NCI-H510A (cell line): ENCODE data around the gene SLX9.

Source experiments
- DNase-seq: peaks from one replicate; lab custom pipeline; 2025; lab: John Stamatoyannopoulos, UW

SLX9 gene

DNA sequence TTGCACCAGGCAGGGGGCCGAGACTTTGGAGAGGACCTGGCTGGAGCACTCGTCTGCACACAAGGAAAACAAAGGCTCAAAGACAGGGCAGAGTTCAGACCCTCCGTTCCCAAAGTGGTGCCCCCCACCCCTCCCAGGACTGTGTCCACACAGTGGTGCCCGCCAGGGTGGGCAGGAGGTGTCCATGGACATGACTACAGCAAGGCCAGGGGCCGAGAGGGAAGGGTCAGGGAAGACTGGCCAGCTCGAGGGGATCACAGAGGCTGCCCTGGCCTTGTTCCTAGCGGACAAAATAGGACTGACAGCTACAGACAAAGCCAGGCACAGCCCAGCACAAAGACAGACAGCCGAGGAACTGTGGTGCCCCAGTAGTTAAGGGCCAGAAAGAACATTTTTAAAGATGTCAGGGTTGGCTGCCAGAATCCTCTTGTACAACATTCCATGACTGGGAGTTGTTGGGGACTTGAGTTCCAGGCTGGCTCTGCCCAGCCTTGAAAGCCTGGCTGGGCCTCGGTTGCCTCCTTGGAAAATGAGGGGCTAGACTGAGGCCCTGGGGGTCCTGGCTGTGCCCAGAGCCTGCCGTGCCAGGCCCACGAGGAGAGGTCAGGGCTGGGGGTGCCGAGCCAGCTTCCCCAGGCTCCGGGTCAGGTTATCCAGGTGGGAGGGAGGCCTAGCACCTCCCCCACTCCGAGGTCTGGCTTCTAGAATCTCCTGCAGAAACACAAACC lies 63.7 kb downstream of the SLX9 start:
- no peak for DNase-seq

DNA sequence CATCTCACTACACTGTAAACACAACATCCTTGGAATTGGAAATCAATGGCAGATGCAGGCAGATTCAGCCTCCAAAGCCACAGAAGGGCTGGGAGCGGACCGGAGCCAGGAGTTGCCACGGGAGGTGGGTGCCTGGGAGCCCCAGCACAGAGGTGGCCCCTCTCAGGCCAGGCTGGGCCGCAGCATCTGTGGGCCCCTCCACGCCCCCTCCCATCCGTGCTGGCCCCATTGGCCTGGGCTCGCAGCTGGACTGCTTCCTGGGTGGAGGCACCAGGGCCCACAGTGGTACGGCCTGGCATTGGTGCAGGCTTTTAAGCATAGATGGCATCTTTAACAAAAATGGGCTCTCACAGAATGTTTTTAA lies 64.2 kb downstream of the SLX9 start:
- DNase-seq = no peak

DNA sequence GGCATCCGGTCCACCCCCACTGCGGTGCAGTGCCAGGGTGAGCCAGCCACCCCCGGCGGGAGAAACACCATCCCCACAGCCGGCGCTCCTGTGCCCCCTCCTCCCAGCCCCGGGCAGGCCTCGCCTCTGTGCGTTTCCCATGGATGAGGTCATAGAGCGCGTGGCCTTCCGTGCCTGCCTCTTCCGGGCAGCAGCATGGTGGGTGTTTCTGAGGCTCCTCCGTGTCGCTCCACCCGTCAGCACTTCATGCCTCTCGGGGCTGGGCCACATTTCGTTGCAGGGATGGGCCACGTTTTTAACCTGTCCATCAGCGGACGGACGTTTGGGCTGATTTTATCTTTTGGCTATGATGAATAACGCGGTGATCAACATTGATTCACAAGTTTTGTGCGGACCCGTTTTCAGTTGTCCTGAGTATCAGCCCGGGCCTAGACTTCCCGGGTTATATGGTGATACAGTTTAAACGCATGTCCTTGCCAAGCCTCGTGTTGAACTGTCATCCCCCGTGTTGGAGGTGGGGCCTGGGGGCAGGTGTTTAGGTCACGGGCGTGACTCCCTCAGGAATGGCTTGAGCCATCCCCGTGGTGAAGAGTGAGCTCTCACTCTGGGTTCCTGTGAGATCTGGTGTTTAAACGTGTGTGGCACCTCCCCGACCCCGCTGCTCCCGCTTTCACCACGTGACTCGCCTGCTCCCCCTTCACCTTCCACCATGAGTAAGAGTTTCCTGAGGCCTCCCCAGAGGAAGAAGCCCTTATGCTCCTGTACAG lies 64.8 kb downstream of the SLX9 start:
- no peak for DNase-seq

DNA sequence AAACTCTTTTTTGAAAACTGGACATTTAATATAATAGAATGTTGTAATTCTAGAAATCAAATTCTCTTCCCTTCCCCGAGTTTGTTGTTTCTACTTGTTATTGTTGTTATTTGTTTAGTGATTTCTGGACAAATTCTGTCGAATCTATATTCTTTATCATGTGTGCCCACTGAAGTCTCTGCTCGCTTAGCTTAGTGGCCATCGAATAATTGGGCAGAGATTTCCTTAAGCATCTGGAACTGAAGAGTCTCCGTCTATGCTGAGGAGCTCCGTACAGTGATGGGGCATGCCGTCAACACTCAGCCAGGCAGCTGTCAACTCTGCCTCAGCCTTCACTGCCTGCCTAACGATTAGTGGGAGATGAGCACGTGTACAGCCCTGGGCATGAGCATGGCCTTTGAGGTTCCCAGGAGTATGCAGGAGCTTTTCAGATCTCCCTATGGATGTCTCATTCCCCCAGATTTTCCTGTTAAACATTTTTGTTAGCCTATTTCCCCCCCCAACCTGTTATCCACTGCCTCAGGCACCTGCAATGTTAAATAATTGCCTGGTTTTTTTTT lies 66.8 kb downstream of the SLX9 start:
- DNase-seq = no peak

GRCh38 chr21:45009616-45010015 lies 69.8 kb downstream of the SLX9 start:
- DNase-seq = no peak

- DNase-seq = no peak
Observed at GRCh38 chr21:45010096-45010495, 70.3 kb downstream of the SLX9 start.

- no peak for DNase-seq
Observed at GRCh38 chr21:45010860-45011259, 71.0 kb downstream of the SLX9 start.

GRCh38 chr21:45011426-45011825 lies 71.6 kb downstream of the SLX9 start:
- no peak for DNase-seq

DNA sequence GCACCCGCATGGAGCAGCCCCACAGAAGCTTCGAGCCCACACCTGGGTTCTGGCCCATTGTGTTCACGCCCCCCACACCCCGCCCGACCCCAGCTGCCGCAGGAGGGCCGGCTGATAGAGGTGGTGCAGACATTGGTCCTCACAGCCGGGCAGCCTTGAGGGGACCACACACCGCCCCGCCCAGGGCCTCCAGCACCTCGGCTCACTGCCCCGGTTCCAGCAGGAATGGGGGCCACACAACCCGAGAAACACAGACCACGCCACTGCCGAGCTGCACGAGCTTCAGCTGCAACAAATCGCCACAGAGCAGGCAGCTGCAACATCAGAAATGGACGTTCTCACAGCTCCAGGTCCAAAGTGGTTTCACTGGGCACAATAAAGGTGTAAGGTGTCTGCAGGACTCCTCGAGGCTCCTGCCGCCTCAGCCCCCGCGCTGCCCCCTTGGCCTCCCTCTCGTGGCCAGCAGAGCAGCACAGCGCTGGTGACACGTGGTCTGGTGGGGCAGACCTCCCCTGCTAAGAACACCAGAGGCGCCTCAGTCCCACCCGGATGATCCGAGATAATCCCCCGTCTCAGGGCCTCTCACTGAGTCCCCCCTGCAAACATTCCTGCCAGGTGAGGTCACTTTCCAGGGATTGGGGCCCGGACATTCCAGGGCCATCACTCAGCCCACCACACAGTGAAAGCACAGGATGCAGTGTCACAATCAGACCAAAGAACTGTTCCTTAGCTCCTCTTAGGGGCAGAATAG lies 72.3 kb downstream of the SLX9 start:
- DNase-seq = no peak

DNA sequence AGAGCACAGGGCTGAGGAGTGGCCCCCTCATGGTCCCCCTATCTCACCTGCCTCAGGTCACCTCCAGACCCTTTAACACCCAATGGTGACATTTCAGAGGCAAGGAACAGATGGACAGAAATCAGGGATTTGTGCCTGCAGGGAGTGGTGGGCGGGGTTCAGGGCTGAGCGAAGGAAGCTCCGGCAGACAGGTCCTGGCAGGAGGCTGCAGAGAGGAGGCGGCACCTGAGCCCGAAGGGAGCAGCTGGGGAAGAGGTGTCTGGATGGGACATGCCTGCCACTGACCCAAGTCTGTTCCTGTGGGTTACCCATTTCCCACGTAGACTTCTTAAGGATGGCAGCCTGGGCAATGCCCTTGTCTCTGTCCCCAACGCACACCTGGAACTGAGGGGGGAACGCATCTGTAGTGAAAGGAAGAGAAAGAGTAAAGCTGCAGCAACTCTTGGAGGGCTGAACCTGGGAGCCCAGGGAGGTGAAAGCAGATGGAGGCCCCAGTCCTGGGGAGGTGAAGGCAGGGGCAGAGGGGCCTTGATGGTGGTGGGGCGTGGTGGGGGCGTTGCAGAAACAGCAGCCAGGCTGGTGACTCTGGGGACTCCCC lies 72.9 kb downstream of the SLX9 start:
- DNase-seq = no peak

GRCh38 chr21:45013260-45013841 lies 73.5 kb downstream of the SLX9 start:
- no peak for DNase-seq

DNA sequence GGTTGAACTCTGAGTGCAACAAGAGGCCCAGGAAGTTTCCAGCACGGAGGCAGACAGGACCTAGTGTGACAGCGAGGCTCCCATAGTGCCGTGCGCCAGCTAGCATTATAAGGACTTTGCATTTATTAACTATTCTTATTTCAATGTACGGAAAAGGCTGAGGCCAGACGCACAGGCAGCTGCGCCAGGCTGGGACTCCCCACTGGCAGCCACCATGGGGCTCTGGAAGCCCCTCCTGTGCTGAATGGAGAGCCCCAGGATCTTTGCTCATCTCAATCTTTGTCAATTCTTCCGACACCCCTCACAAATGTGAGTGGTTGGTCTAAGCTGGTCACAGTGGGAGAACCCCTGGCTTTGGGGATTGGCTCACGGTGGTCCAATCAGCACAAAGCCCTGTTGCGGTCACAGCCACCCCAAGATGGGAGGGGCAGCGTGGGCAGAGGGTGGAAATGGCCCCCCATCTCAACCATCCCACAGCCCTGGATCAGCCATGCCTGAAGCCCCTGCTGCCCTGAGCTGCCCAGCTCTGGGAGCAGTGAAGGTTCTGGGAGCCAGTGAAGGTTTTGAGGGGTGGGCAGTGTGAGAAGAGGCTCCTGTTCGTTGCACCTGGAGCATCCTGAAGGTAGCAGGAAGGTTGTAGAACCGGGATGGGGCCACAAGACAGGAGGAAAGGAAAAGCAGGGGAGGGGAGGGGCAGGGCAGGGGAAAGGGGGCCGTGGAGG lies 75.1 kb downstream of the SLX9 start:
- no peak for DNase-seq

DNA sequence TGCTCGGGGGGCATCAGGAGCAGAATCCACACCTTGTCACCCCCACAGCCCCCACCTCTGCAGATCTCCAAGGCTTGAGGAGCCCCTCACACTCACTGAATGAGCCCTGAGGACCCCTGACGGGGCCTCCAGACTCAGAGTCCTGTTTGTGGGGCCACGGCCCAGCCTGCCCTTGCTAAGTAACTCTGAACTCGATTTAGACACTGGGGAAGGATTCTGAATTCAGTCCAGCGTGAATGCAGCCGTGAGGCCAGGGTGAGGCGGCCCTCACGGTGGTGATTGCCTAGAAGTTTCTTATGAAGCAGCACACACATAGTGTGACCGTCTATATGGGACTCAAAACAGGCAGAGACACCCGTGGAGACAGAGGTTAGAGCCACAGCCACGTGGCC lies 75.6 kb downstream of the SLX9 start:
- DNase-seq = no peak

GRCh38 chr21:45016031-45016405 lies 76.2 kb downstream of the SLX9 start:
- no peak for DNase-seq

GRCh38 chr21:45016406-45017038 lies 76.7 kb downstream of the SLX9 start:
- DNase-seq = no peak

- no peak for DNase-seq
Observed at GRCh38 chr21:45017039-45017960, 77.5 kb downstream of the SLX9 start.

- DNase-seq = no peak
Observed at GRCh38 chr21:45018131-45019075, 78.6 kb downstream of the SLX9 start.

DNA sequence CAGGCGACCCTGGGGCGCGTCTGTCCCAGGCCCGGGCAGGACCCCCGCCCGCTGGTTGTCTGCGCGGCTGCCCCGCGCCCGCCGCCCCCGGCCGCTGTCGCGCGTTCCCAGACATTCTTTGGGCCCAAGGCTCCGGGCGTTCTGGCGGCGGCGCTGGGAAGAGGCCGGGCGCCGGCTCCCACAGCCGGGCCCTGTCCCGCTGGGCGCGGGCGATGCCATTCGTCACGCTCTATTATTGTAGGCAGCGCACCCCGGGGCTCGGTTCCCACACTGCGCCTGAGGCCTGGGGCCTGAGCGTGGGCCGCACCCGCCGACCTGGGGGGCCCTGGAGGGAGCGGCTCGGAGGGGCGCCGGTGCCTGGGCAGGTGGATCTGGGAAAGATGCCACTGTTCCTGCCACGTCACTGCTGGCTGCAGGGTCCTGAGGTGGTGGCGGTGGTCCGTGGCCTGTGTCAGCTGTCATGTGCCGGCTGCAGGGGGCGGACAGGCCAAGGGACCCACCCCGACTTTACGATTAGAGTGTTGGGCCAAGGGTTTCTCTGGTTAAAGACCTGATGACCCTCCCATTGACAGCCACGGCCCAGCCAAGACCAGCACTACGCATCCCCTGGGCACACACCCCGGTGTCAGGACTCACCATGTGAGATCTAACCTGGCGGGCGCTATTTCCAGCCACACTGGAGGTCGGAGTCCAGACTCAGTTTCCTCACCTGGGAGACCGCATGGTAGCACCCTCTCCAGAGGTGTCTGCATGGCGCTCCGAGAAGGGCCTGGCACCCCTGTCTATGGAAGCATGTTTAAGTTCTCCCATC lies 79.5 kb downstream of the SLX9 start:
- DNase-seq = no peak
